T-helper 2 cell (primary cell): ENCODE results near the gene CHMP1A.
"Not testable (repeated sequence)": the region's sequence is repeated elsewhere in the genome, so short reads cannot be mapped to it uniquely, and the experiment has no call there.

Experiments
- DNase-seq, 5 experiments: peaks; one replicate each; pipeline versions ENCODE4 v3.0.0 to v3.0.0-alpha.2; 2012 to 2022

CHMP1A gene

GRCh38 chr16:89656435-89657121 is 930 bp downstream of the CHMP1A start:
- DNase-seq = no peak

GRCh38 chr16:89655062-89655643 is 2.4 kb downstream of the CHMP1A start:
- no peak for DNase-seq

- no peak for DNase-seq
Measured at GRCh38 chr16:89653656-89654295, 3.7 kb downstream of the CHMP1A start.

GRCh38 chr16:89651584-89651983 is 5.9 kb downstream of the CHMP1A start:
- no peak for DNase-seq

- DNase-seq = no peak
Measured at GRCh38 chr16:89646906-89647305, 10.6 kb downstream of the CHMP1A start.

GRCh38 chr16:89646270-89646669 is 11.2 kb downstream of the CHMP1A start:
- no peak for DNase-seq

- no peak for DNase-seq
Measured at GRCh38 chr16:89645122-89645521, 12.4 kb downstream of the CHMP1A start.

GRCh38 chr16:89643769-89644300 is 13.7 kb downstream of the CHMP1A start:
- no peak for DNase-seq

- DNase-seq = no peak
Measured at GRCh38 chr16:89642574-89642973, 14.9 kb downstream of the CHMP1A start.

GRCh38 chr16:89641458-89642119 is 15.9 kb downstream of the CHMP1A start:
- DNase-seq = no peak

- no peak for DNase-seq
Measured at GRCh38 chr16:89639385-89639784, 18.1 kb downstream of the CHMP1A start.

- no peak for DNase-seq
Measured at GRCh38 chr16:89638455-89638854, 19.1 kb downstream of the CHMP1A start.

- DNase-seq = no peak
Measured at GRCh38 chr16:89637379-89637778, 20.1 kb downstream of the CHMP1A start.

GRCh38 chr16:89636663-89637062 is 20.8 kb downstream of the CHMP1A start:
- DNase-seq = no peak

GRCh38 chr16:89634463-89635385 is 22.8 kb downstream of the CHMP1A start:
- DNase-seq = not testable (repeated sequence)

- no peak for DNase-seq
Measured at GRCh38 chr16:89633064-89633631, 24.4 kb downstream of the CHMP1A start.

GRCh38 chr16:89629827-89630610 is 27.5 kb downstream of the CHMP1A start:
- DNase-seq = no peak

GRCh38 chr16:89624777-89625761 is 32.4 kb downstream of the CHMP1A start:
- no peak for DNase-seq

GRCh38 chr16:89623511-89624261 is 33.8 kb downstream of the CHMP1A start:
- DNase-seq = no peak
